ENCODE measurements around the gene EXOC4.

EXOC4 gene

DNA sequence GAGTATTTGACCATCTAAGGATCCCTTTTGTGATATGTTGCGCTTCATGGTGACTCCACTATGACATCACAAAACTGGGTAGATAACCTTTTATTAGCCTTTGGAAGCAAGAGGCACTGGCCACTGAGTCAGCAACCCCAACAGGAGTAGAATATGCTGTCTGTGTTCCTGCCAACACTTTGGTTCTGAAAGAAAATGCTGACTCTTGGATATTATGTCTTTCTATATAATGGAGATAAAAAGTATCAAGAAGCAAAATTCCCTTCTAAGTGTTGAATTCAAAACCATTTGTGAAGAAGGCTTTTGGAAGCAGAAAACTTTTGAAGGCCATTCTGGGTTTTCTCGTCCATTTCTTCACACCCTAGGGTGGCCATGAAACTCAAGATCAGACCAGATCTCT lies 528.0 kb downstream of the EXOC4 start:
- no peak for DNase-seq (ENCODE audit: low read depth)
- no peak overlapping the region for H3K4me3 ChIP-seq (ENCODE audit: low read depth, low read length)
- TF ChIP-seq, protein P1, sequence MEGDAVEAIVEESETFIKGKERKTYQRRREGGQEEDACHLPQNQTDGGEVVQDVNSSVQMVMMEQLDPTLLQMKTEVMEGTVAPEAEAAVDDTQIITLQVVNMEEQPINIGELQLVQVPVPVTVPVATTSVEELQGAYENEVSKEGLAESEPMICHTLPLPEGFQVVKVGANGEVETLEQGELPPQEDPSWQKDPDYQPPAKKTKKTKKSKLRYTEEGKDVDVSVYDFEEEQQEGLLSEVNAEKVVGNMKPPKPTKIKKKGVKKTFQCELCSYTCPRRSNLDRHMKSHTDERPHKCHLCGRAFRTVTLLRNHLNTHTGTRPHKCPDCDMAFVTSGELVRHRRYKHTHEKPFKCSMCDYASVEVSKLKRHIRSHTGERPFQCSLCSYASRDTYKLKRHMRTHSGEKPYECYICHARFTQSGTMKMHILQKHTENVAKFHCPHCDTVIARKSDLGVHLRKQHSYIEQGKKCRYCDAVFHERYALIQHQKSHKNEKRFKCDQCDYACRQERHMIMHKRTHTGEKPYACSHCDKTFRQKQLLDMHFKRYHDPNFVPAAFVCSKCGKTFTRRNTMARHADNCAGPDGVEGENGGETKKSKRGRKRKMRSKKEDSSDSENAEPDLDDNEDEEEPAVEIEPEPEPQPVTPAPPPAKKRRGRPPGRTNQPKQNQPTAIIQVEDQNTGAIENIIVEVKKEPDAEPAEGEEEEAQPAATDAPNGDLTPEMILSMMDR (IDR thresholded peaks at IDR 0.05; ENCODE audit: low read depth, low read length, missing control alignments) = no peak
- in situ Hi-C loops (cut with HindIII; ENCODE audit: low sequenced_read_pairs) = no loop called here

DNA sequence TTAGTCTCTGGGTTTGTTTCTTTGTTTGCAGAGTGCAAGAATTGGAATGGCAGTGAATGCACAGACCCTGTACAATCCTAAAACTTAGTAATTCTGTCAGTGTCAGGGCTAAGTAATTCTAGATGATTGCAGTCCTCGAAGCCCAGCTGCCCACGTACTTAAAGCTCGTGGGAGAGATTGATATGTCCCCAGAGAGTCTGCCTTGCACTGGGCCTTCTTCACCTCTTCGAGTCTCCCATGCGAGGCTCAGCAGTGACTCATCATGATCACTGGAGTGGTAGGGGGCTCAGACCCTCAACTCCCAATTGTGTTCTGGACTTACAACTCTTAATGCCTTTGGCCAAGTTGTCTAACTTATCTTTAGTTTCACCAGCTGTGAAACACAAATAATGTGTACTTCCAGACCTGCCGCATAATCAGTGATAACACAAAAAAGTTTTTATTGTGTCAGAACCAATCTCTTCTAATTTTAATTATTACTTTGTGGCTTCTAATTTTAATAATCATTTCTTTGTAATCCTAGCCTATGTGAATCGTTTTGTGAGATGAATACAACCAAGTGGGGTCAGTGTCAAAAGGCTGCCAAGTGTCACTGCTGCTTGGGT lies 528.7 kb downstream of the EXOC4 start:
- no peak overlapping the region for H3K4me3 ChIP-seq (ENCODE audit: low read depth, low read length)
- TF ChIP-seq, protein P1 (IDR thresholded peaks at IDR 0.05; ENCODE audit: low read depth, low read length, missing control alignments) = no peak
- no peak for DNase-seq (ENCODE audit: low read depth)
- in situ Hi-C loops (cut with HindIII; ENCODE audit: low sequenced_read_pairs) = no loop called here

DNA sequence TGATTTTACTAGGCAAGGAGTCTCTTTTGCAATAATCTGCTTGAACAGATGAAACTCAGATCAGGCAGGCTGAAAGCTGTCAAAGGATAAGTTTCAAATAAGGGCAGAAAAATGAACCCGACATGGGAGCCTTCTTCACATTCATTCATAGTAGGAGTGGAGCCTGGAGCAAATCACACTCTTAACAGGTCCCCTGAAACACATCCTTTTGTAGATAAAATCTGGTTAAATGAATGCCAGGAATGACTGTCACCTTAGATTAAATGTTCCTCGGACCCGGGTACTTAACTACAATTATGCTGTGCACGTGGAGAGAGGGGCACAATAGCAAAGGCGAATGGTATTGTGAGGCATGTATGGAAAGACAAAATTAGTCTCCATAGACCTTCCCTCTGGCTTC lies 529.6 kb downstream of the EXOC4 start:
- in situ Hi-C loops (cut with HindIII; ENCODE audit: low sequenced_read_pairs) = no loop called here
- TF ChIP-seq, protein P1 (IDR thresholded peaks at IDR 0.05; ENCODE audit: low read depth, low read length, missing control alignments) = no peak
- no peak for DNase-seq (ENCODE audit: low read depth)
- no peak overlapping the region for H3K4me3 ChIP-seq (ENCODE audit: low read depth, low read length)

DNA sequence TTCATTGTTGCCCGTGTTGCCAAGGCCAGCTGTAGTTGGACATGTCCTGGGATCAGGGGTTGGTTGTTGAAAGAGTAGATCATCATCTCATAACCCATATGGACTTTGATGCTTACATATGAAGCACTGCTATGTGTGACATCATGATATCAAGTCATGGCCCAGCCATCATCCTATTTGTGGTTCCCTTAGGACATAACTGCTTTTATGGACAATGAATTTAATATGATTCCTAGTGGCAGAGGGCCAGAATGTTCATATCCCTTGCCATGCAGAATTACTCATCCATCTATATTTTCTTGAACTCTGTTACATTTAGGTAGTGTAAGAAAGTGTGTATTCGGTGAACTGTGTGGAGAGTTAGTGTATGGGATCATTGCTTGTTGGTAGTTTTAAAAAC lies 530.4 kb downstream of the EXOC4 start:
- in situ Hi-C loops (cut with HindIII; ENCODE audit: low sequenced_read_pairs) = no loop called here
- DNase-seq (ENCODE audit: low read depth) = no peak
- TF ChIP-seq, protein P1 (IDR thresholded peaks at IDR 0.05; ENCODE audit: low read depth, low read length, missing control alignments) = no peak
- no peak overlapping the region for H3K4me3 ChIP-seq (ENCODE audit: low read depth, low read length)

DNA sequence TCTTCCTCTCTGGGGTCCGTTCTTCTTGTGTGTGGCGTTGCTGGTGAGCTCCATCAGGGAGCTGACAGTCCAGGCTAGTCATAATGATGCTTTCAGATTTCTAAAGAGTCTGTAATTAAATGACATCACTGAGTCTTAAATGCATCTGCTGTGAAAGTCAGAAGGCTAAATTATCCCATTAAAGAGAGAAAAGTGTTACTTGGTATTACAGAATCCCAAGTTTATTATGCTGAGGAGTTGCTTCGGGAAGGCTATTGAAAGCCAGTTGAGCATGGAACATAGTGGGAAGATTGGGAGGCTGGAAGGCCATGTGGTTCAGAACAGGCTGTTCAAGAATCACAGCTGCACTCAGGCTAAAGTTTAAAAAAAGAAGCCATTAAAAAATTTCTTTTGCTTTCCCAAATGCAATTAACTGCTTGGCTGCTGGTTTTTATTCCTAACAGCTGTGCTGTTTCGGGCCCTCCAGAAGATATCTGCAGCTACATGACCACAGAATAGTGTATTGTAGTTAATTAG lies 531.7 kb downstream of the EXOC4 start:
- TF ChIP-seq, protein P1 (IDR thresholded peaks at IDR 0.05; ENCODE audit: low read depth, low read length, missing control alignments) = no peak
- DNase-seq (ENCODE audit: low read depth) = no peak
- in situ Hi-C loops (cut with HindIII; ENCODE audit: low sequenced_read_pairs) = no loop called here
- H3K4me3 ChIP-seq (ENCODE audit: low read depth, low read length) = no peak overlapping the region

DNA sequence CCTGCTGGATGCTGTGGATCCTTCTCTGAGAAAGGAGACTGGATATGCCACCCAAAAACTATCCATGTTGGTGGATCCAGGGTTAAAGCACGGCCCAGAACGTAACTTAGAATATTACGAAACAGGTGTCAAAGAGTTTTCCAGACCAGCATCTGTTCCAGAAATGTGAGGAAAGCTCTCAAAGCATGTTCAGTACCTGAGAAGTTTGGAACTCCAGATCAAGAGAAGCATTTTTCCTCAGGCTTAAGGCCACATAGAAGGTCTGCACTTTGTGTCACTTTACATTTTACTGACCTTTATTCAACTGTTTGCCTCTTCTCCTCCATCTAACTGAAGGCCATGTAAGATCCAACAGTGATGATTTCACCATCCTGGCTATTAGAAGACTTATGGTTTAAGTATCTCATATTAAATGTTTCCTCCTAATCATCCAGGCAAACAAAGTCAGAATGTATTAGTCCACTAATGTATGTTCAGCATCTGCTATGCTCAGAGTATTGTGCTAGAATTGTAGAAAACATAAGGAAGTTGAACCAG lies 533.6 kb downstream of the EXOC4 start:
- TF ChIP-seq, protein P1 (IDR thresholded peaks at IDR 0.05; ENCODE audit: low read depth, low read length, missing control alignments) = no peak
- H3K4me3 ChIP-seq (ENCODE audit: low read depth, low read length) = no peak overlapping the region
- DNase-seq (ENCODE audit: low read depth) = no peak
- in situ Hi-C loops (cut with HindIII; ENCODE audit: low sequenced_read_pairs) = no loop called here

Measured in astrocyte of the cerebellum (primary cell).